LNCAP (cell line): Measurements from ENCODE around the gene MACROD2.

ENCODE experiments used
- TF ChIP-seq, protein P1 (sequence below): fragments of 450-650 bp; IDR thresholded peaks from 2 replicates; pipeline ENCODE4 v1.5.1; 2017; ENCODE audit warnings: mild to moderate bottlenecking

MACROD2 gene

DNA sequence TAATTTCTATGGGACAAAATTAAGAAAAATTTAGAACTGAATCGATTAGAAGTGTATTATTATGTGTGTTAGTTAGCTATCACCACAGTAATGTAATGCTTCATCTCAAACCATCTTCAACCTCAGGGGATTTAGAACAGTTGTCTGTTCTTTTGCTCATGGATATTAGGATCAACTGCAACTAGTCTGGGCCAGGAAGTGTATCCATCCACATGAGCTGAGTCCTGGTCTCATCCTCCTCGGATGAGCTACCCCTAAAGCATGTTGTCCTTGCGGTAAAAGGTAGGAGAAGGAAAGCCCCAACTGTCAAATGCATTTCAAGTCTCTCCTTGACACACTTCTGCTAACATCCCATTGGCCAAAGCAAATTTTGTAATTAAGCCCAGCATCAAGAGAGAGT, 2040.3 kb downstream of the MACROD2 start:
- TF ChIP-seq, protein P1, sequence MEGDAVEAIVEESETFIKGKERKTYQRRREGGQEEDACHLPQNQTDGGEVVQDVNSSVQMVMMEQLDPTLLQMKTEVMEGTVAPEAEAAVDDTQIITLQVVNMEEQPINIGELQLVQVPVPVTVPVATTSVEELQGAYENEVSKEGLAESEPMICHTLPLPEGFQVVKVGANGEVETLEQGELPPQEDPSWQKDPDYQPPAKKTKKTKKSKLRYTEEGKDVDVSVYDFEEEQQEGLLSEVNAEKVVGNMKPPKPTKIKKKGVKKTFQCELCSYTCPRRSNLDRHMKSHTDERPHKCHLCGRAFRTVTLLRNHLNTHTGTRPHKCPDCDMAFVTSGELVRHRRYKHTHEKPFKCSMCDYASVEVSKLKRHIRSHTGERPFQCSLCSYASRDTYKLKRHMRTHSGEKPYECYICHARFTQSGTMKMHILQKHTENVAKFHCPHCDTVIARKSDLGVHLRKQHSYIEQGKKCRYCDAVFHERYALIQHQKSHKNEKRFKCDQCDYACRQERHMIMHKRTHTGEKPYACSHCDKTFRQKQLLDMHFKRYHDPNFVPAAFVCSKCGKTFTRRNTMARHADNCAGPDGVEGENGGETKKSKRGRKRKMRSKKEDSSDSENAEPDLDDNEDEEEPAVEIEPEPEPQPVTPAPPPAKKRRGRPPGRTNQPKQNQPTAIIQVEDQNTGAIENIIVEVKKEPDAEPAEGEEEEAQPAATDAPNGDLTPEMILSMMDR = no peak

DNA sequence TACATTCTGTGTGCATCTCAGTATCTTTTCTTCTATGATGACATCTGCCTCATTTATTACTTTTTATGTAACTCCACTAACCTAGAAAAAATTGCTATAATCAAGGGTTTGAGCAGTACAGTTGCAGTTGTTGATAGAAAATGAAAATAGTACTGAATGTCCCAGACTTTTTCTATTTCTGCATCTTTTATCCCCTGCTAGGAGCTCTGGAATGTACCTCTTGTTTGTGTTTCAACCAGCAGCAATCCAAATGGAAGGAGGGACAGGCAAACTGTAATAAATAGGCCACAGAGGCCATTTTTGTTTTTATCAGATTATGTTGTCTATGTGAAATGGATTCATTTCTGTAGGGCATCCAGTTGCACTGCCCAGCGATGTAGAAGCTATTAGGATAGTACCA, 2041.0 kb downstream of the MACROD2 start:
- TF ChIP-seq, protein P1 = no peak

DNA sequence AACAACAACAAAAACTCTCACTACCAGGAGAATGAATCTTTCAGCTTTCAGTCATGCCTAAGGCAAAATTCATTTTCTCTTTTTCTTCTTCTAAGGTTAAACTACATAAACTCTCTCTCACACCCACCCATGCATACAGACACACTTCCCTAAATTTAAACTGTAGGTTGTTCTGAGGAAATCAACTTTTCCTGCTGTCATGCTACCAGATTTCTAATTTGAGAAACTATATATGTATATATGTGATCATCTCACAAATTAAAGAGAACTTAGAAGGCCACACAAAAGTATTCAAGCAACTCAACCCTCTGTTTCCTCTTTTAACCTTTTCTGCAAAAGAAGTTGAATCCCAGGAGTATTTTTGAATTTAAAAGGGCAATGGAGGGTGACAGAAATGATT, 2045.4 kb downstream of the MACROD2 start:
- TF ChIP-seq, protein P1 = no peak

DNA sequence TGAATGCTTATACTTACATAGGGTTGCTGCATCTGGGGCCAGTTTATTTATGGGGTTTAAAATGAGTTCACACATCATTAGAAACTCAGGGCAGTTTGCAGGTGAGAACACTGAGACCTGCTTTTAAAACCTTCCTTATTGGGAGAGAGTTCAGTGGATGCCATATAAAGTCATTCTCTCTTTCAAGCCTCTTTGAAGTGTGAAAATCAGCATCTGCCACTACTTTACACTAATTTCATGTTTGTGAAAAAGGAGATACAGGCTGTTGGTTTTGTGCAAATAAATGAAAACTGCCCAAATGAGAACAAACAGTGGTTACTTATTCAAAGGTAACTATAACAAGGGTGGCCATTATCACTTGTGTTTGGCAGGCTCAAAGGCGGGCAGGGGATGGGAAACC, 2047.4 kb downstream of the MACROD2 start:
- TF ChIP-seq, protein P1 = no peak

DNA sequence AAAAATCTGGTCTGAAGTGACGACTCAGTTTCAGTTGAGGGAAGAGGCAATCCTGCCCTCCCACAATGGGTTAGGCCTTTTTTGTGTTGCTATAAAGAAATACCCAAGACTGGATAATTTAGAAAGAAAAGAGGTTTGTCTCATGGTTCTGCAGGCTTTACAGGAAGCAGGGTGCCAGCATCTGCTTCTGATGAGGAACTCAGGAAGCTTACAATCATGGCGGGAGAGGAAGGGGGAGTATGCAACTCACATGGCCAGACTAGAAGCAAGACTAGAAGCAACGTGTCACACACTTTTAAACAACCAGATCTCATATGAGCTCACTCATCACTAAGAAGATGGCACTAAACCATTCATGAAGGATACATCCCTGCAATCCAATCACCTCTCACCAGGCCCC, 2048.6 kb downstream of the MACROD2 start:
- TF ChIP-seq, protein P1 = no peak

DNA sequence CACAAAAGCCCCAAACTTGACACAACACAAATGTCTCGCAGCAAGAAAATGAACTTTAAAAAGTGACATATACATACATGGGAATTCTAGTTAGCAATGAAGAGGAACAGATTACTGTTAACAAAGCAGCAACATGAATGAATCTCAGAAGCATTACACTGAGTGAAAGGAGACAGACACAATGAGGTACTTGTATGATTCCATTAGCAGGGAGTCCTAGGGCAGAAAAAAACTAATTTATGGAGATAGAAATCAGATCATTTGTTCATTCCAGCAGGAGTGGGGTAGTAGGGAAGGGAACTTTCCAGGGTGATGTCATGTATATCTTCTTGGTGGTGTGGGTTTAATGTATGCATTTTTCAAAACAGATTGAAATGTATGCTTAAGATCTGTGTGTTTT, 2053.6 kb downstream of the MACROD2 start:
- TF ChIP-seq, protein P1 = no peak

DNA sequence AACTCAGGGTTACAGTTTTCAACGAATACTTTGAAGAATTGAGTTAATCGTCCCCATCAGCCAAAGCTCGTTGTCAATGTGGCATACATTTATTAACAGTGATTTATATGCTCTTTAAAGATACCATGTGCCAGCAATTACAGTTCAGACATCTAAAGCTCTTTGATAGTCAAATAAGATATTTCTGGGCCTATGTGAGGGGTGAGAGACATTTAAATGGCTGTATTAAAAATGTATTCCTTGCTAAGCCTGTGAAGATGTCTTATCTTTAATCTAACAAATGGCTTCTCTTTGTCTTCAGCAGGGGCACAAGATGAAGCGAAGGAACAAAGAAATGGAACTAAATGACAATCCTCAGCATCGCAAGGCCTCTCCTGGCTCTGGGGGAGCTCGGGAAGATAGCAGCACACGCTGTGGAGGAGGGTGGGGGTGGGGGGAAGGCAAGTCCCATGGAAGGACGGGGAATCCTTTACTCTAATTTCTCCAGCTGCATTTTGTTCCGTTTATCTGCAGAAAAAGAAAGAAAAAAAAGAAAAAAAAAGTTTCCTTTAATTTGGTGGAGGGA, 2054.3 kb downstream of the MACROD2 start:
- TF ChIP-seq, protein P1 = no peak

DNA sequence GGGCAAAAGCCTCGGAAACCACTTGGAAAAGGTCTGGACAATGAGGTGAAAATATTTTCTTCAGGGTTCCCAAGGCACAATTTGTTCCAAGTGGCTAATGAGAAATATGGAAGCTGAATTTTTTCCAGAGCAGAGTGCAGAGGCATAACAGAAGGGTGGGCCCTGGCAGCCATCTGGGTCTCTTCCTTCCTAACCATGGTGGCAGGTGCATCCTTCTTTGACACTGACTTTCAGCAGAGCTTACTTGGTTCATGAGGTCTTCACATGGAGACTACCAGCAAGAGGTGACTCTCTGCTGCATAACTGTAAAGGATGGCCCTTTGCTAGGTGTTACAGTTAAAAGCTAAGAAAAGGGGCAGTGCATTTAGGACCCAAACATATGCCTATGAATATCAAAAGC, 2055.1 kb downstream of the MACROD2 start:
- TF ChIP-seq, protein P1 = no peak
